Thyroid gland (tissue), 4 donors: ENCODE results near the gene NGB.

Experiments
- POLR2A ChIP-seq, 2 donors: fragments of 450-650 bp; IDR thresholded peaks; one replicate each; pipeline ENCODE4 v1.6.1; 2017; ENCODE audit warnings: antibody characterized with exemption in 2 of 2, mild to moderate bottlenecking in 2 of 2, moderate library complexity in 1 of 2
- TF ChIP-seq, protein P1 (sequence below), 6 experiments: fragments of 200-600 bp in 3 of 6; fragments of 450-650 bp in 3 of 6; sonication (generic) in 3 of 6; IDR thresholded peaks; one replicate each; pipeline ENCODE4 v1.5.1; 2016 to 2019; ENCODE audit warnings: antibody characterized with exemption in 6 of 6, mild to moderate bottlenecking in 2 of 6, inconsistent platforms in 1 of 6, moderate library complexity in 1 of 6

DNA sequence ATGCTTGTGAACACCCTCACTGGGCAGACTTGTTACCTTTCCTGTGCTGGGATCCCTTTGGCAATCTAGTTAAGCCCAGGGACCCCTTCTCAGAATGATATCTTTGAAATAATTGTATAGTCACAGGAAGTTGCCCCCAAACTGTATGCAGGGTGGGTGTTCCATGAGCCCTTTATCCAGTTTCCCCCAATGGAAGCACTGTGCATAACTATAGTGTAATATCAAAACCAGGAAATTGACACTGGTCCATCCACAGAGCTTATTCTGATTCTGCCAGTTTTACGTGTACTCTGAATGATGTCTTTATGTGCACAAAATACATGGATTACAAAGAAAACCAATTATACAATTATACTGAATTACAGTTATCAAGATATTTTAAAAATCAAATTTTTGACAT lies 24.2 kb downstream of the NGB start:
- TF ChIP-seq, protein P1, sequence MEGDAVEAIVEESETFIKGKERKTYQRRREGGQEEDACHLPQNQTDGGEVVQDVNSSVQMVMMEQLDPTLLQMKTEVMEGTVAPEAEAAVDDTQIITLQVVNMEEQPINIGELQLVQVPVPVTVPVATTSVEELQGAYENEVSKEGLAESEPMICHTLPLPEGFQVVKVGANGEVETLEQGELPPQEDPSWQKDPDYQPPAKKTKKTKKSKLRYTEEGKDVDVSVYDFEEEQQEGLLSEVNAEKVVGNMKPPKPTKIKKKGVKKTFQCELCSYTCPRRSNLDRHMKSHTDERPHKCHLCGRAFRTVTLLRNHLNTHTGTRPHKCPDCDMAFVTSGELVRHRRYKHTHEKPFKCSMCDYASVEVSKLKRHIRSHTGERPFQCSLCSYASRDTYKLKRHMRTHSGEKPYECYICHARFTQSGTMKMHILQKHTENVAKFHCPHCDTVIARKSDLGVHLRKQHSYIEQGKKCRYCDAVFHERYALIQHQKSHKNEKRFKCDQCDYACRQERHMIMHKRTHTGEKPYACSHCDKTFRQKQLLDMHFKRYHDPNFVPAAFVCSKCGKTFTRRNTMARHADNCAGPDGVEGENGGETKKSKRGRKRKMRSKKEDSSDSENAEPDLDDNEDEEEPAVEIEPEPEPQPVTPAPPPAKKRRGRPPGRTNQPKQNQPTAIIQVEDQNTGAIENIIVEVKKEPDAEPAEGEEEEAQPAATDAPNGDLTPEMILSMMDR (IDR thresholded peaks at IDR 0.05), result no peak
- no peak for TF ChIP-seq POLR2A (IDR thresholded peaks at IDR 0.05)
